ENCODE data around the gene ARL14EPL.
A peak's percentile ranks its signal among the peaks of the same experiment; 100 is the strongest.

ARL14EPL gene

DNA sequence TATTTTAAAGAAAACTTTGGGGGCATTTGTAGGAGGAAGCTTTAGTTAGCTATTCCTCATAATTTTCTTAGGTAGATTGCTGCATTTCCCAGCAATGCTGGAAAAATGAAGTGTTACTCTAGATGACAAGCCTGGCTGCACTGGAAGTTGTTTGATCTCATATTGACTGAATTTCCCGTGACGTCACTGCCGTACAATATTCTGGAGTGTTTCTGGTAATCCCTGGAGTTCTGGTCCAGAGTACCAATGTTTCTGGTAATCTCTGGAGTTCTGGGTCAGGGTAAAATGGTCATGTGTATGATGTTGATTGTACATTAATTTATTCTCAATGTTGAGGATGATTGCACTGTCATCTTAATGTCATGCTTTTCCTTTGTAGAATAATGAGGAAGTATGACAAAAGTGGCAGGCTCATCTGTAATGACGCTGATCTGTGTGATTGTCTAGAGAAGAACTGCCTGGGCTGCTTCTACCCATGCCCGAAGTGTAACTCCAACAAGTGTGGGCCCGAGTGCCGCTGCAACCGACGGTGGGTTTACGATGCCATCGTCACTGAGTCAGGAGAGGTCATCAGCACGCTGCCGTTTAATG lies 26.2 kb downstream of the ARL14EPL start:
- Histone ChIP-seq H3K4me3 (ENCODE audit: low read length) (no peak overlapping the region), H3K27ac (ENCODE audit: low read length) (no peak overlapping the region), H3K79me2 (ENCODE audit: low read length) (no peaks in the 10 kb centered on the region), H3K36me3 (replicated peaks; ENCODE audit: low read depth, low read length) (no peaks in the 10 kb centered on the region), H3K9me3 (ENCODE audit: insufficient read depth, low read length) (no peaks in the 10 kb centered on the region), H2AFZ (ENCODE audit: low read depth, low read length) (no peak overlapping the region), H3K27me3 (ENCODE audit: low read depth, low read length) (peaks cover 15% of the 10 kb centered on the region), H3K9ac (ENCODE audit: low read length) (no peak overlapping the region), H3K4me1 (ENCODE audit: low read length) (no peaks in the 10 kb centered on the region), H3K4me2 (ENCODE audit: low read length) (no peak overlapping the region), H4K20me1 (ENCODE audit: insufficient read depth, low read length) (no peaks in the 10 kb centered on the region)
- TF ChIP-seq CTCF (IDR thresholded peaks at IDR 0.05; ENCODE audit: low read depth, low read length) (no peak), EZH2phosphoT487 (IDR thresholded peaks at IDR 0.05; ENCODE audit: low read depth) (no peak)

DNA sequence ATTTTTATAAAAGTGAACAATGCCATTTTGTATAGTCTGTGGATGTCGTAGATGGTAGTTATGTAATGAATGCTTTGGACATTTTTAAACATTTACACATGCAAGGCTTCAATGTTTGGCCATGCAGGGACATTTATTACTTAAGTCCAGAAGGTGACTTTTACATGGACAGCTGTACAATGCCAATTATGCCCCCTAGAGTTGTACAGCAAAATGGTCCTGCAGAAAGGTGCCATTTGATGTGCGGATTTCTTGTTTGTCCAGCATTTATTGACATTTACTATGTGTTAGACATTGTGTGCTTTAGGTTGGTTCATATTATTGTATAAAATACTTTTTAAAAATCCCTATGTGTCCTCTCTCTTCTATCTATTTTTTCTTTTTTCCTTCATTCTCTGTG lies 30.1 kb downstream of the ARL14EPL start:
- Histone ChIP-seq H3K9ac (ENCODE audit: low read length) (no peak overlapping the region), H3K4me2 (ENCODE audit: low read length) (no peak overlapping the region), H3K27me3 (ENCODE audit: low read depth, low read length) (peaks cover 26% of the 10 kb centered on the region), H3K4me1 (ENCODE audit: low read length) (no peaks in the 10 kb centered on the region), H2AFZ (ENCODE audit: low read depth, low read length) (no peak overlapping the region), H3K79me2 (ENCODE audit: low read length) (no peaks in the 10 kb centered on the region), H3K27ac (ENCODE audit: low read length) (no peak overlapping the region), H4K20me1 (ENCODE audit: insufficient read depth, low read length) (no peaks in the 10 kb centered on the region), H3K4me3 (ENCODE audit: low read length) (no peak overlapping the region), H3K36me3 (replicated peaks; ENCODE audit: low read depth, low read length) (no peaks in the 10 kb centered on the region), H3K9me3 (ENCODE audit: insufficient read depth, low read length) (no peaks in the 10 kb centered on the region)
- TF ChIP-seq CTCF (IDR thresholded peaks at IDR 0.05; ENCODE audit: low read depth, low read length) (no peak), EZH2phosphoT487 (IDR thresholded peaks at IDR 0.05; ENCODE audit: low read depth) (no peak)

DNA sequence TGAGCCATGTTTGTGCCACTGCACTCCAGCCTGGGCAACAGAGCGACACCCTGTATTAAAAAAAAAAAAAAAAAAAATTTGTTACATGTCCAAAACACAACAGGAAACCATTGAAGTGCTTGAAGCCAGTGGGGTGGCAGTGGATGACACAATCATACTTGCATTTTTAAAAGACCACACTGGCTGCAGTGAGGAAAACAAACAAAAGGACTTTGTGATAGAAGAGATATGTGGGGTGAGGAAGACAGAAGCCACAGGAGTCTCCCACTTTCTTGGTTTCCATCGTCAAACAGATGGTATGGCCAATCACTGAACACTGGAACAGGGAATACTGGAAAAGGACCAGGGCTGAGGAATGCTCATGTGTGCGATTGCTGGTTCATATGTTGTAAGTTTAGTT lies 31.7 kb downstream of the ARL14EPL start:
- H3K79me2 ChIP-seq (ENCODE audit: low read length): no peaks in the 10 kb centered on the region
- no peak overlapping the region for H3K9ac ChIP-seq (ENCODE audit: low read length)
- H3K4me2 ChIP-seq (ENCODE audit: low read length): no peak overlapping the region
- no peaks in the 10 kb centered on the region for H3K9me3 ChIP-seq (ENCODE audit: insufficient read depth, low read length)
- H3K4me3 ChIP-seq (ENCODE audit: low read length): no peak overlapping the region
- H3K4me1 ChIP-seq (ENCODE audit: low read length): 0 out of 2 replicates have a peak, but pooled peaks cover 3% of the 10 kb centered on the region
- H3K27ac ChIP-seq (ENCODE audit: low read length): no peak overlapping the region
- peaks cover 26% of the 10 kb centered on the region for H3K27me3 ChIP-seq (ENCODE audit: low read depth, low read length)
- no peaks in the 10 kb centered on the region for H4K20me1 ChIP-seq (ENCODE audit: insufficient read depth, low read length)
- TF ChIP-seq EZH2phosphoT487 (IDR thresholded peaks at IDR 0.05; ENCODE audit: low read depth): no peak
- no peak for TF ChIP-seq CTCF (IDR thresholded peaks at IDR 0.05; ENCODE audit: low read depth, low read length)
- H2AFZ ChIP-seq (ENCODE audit: low read depth, low read length): no peak overlapping the region
- H3K36me3 ChIP-seq (replicated peaks; ENCODE audit: low read depth, low read length): no peaks in the 10 kb centered on the region

DNA sequence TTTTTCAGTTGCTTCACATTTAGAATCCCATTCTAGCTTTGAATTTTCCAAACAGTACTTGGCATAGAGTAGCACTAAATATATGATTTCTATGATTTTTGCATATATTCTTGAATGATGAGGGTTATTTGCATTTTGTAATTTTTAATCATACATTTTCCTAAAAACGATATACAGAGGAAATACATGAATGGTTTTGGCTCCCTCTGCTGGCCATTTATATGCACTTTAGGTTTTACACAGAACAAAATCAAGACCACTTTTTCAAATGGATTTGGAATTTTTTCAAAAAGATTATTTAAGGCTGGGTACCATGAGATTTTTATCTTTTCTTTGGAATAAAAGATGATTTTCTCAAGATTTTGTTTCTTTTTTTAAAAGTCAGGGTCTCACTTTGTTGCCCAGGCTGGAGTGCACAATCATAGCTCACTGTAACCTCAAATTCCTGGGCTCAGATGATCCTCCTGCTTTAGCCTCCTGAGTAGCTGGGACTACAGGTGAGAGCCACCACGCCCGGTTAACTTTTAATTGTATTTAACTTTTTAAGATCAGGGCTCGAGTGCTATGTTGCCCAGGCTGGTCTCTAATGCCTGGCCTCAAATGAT lies 35.9 kb downstream of the ARL14EPL start:
- H3K27ac ChIP-seq (ENCODE audit: low read length): no peak overlapping the region
- TF ChIP-seq EZH2phosphoT487 (IDR thresholded peaks at IDR 0.05; ENCODE audit: low read depth) (no peak), CTCF (IDR thresholded peaks at IDR 0.05; ENCODE audit: low read depth, low read length) (peak; percentile 82)
- no peaks in the 10 kb centered on the region for H3K79me2 ChIP-seq (ENCODE audit: low read length)
- no peaks in the 10 kb centered on the region for H4K20me1 ChIP-seq (ENCODE audit: insufficient read depth, low read length)
- peaks cover 15% of the 10 kb centered on the region for H3K27me3 ChIP-seq (ENCODE audit: low read depth, low read length)
- H3K4me2 ChIP-seq (ENCODE audit: low read length): no peak overlapping the region
- no peak overlapping the region for H3K4me3 ChIP-seq (ENCODE audit: low read length)
- H2AFZ ChIP-seq (ENCODE audit: low read depth, low read length): no peak overlapping the region
- 0 out of 2 replicates have a peak, but pooled peaks cover 3% of the 10 kb centered on the region for H3K4me1 ChIP-seq (ENCODE audit: low read length)
- no peak overlapping the region for H3K9ac ChIP-seq (ENCODE audit: low read length)
- no peaks in the 10 kb centered on the region for H3K9me3 ChIP-seq (ENCODE audit: insufficient read depth, low read length)
- H3K36me3 ChIP-seq (replicated peaks; ENCODE audit: low read depth, low read length): no peaks in the 10 kb centered on the region
